ENCODE results near the gene FTO. TPM values are rescaled to one million over a fixed set of nuclear protein-coding genes. Genes with fewer than 3 reads are reported as not detected.

The FTO gene
- polyA plus RNA-seq, 2 of the 4 experiments (the other 2 are of a cell fraction) = 48.7 to 101 TPM

DNA sequence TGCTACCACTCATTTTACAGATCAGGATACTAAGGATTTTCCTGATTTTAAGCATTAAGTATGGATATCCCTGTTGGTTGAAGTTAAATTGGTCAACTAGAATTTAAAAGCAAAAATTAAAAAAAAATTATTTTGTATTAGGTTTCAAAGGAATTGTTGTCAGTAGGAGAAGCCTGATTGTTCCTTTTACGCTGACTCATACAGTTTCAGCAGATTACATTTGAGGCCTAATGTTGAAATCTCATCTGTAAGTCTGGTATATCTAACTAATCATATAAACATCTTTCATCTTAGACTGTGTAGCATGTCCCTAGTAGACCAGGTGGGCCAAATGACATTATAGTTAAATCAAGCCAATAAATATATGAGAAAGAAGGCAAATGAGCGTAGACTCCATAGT is 83.5 kb downstream of the FTO start:
- FAIRE-seq = no peak
- CTCF ChIA-PET = no interaction called here
- Histone ChIP-seq H3K9me3 (no peaks in the 10 kb centered on the region), H3K4me3 (no peak overlapping the region), H3K4me1 (peaks cover 37% of the 10 kb centered on the region), H3K27ac (peak overlapping the region; percentile 25 to 66; a peak in 3 of 6 replicates), H3K4me2 (no peak overlapping the region)
- no peak for ATAC-seq
- POLR2A ChIA-PET = no interaction called here
- 94% methylated on average over 2 of the region's 2 CpGs for WGBS (ENCODE audit: missing lambda C conversion rate)
- TF ChIP-seq, protein P1, sequence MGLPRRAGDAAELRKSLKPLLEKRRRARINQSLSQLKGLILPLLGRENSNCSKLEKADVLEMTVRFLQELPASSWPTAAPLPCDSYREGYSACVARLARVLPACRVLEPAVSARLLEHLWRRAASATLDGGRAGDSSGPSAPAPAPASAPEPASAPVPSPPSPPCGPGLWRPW (IDR thresholded peaks at IDR 0.05) = no peak
- peak; percentile 88 for TF ChIP-seq MAFK (IDR thresholded peaks at IDR 0.05; ENCODE audit: partially characterized antibody)
- DNase-seq (ENCODE audit: low read depth in 1 of 2, low spot score in 1 of 2) = no peak

DNA sequence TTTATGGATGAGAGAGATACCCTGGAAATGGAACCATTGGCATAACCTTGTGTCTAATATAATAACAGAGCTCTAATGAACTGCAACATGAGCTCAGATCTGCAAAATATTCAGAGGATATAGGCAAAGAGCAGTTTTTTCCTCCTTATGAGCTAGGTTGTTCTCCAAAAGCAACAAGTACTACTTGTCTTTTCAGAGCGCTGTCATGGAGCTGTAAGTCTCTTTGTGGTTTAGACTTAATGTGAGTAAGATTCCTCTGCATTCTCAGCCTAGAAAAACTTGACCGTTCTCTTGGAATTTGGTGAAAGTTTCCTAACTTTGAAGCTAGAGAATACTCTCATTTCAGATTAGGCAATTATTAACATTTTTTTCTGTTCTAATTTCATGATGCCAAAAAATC is 85.2 kb downstream of the FTO start:
- Histone ChIP-seq H3K4me3 (no peak overlapping the region), H3K27ac (no peak overlapping the region), H3K4me1 (peaks cover 27% of the 10 kb centered on the region), H3K9me3 (no peaks in the 10 kb centered on the region), H3K4me2 (no peak overlapping the region)
- TF ChIP-seq POLR2AphosphoS2 (conservative IDR thresholded peaks at IDR 0.05; ENCODE audit: low read length) = no peak
- TF ChIP-seq HDAC2 (IDR thresholded peaks at IDR 0.05) = no peak
- no peak for TF ChIP-seq ZSCAN20 (CRISPR knock-in tag; IDR thresholded peaks at IDR 0.05)
- no peak for FAIRE-seq
- no peak for DNase-seq (ENCODE audit: low read depth in 1 of 2, low spot score in 1 of 2)
- ChIA-PET CTCF (interaction anchor here (0.7 to 1.4 kb wide), 2 partner anchors 16 to 28 kb away, joined by 3 to 7 read pairs; no protein-coding TSS in a partner anchor), POLR2A (interaction anchor here (0.9 kb wide), 1 partner anchor 17 kb away, joined by 3 read pairs; no protein-coding TSS in a partner anchor)
- no peak for ATAC-seq
- 97% methylated on average over 2 of the region's 2 CpGs for WGBS (ENCODE audit: missing lambda C conversion rate)

DNA sequence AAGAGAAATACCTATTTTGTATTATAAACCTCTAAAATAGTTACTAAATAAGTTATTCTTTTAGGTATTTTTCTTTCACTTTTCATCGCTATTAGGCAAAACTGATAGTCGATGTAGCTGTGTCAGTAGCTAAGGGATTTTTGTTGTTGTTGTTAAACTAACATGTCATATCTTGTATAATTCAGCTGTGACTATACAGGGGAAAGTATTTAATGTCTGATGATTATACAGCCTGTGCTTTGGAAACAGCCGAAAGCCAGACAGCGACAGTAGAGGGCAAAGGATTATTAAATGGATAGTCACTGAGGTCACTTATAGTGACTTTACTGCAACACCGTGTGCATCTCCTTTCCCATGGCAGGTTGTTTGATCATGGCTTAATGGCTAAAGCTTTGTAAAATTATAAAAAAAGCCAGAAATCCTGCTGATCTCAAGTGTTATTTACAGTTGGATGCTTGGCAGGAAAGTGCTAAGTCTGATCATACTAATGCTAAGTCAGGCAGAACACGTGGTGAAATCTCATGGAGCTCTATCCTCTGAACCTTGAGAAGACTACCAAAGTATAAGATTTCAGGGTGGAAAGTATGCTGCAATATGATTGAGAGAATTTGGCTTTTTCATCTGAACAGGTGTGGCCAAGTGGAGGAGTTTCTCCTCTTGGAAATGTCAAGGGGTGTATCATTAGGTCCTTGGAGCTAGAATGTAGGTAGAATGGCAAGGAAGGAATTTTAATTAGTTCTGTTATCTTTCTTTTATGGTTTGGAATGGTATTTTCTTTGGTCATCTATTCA is 88.4 kb downstream of the FTO start:
- CTCF ChIA-PET = interaction anchor here (1.3 kb wide), 1 partner anchor 16 kb away, joined by 3 read pairs; no protein-coding TSS in a partner anchor
- ATAC-seq (no peak), DNase-seq (ENCODE audit: low read depth in 1 of 2, low spot score in 1 of 2) (no peak), FAIRE-seq (no peak)
- H3K4me1 ChIP-seq = peaks cover 11% of the 10 kb centered on the region; the same call in 2 of the 3 replicates
- H3K4me3 ChIP-seq = no peak overlapping the region
- WGBS (ENCODE audit: missing lambda C conversion rate) = 90% methylated on average over 6 of the region's 6 CpGs
- H3K27ac ChIP-seq = no peak overlapping the region
- TF ChIP-seq ZFP36 (IDR thresholded peaks at IDR 0.05; ENCODE audit: borderline replicate concordance, partially characterized antibody) (no peak), HOXB5 (CRISPR knock-in tag; IDR thresholded peaks at IDR 0.05) (no peak), KDM5A (IDR thresholded peaks at IDR 0.05) (no peak), MYC (IDR thresholded peaks at IDR 0.05; ENCODE audit: borderline replicate concordance, low read length) (no peak), JUNB (IDR thresholded peaks at IDR 0.05) (no peak), RNF2 (IDR thresholded peaks at IDR 0.05; ENCODE audit: borderline replicate concordance, low read depth) (no peak), ZC3H11A (IDR thresholded peaks at IDR 0.05) (no peak), SREBF2 (IDR thresholded peaks at IDR 0.05) (no peak)
- TF ChIP-seq, protein P2, sequence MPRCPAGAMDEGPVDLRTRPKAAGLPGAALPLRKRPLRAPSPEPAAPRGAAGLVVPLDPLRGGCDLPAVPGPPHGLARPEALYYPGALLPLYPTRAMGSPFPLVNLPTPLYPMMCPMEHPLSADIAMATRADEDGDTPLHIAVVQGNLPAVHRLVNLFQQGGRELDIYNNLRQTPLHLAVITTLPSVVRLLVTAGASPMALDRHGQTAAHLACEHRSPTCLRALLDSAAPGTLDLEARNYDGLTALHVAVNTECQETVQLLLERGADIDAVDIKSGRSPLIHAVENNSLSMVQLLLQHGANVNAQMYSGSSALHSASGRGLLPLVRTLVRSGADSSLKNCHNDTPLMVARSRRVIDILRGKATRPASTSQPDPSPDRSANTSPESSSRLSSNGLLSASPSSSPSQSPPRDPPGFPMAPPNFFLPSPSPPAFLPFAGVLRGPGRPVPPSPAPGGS (IDR thresholded peaks at IDR 0.05) = no peak
- TF ChIP-seq, protein P3, sequence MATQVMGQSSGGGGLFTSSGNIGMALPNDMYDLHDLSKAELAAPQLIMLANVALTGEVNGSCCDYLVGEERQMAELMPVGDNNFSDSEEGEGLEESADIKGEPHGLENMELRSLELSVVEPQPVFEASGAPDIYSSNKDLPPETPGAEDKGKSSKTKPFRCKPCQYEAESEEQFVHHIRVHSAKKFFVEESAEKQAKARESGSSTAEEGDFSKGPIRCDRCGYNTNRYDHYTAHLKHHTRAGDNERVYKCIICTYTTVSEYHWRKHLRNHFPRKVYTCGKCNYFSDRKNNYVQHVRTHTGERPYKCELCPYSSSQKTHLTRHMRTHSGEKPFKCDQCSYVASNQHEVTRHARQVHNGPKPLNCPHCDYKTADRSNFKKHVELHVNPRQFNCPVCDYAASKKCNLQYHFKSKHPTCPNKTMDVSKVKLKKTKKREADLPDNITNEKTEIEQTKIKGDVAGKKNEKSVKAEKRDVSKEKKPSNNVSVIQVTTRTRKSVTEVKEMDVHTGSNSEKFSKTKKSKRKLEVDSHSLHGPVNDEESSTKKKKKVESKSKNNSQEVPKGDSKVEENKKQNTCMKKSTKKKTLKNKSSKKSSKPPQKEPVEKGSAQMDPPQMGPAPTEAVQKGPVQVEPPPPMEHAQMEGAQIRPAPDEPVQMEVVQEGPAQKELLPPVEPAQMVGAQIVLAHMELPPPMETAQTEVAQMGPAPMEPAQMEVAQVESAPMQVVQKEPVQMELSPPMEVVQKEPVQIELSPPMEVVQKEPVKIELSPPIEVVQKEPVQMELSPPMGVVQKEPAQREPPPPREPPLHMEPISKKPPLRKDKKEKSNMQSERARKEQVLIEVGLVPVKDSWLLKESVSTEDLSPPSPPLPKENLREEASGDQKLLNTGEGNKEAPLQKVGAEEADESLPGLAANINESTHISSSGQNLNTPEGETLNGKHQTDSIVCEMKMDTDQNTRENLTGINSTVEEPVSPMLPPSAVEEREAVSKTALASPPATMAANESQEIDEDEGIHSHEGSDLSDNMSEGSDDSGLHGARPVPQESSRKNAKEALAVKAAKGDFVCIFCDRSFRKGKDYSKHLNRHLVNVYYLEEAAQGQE (IDR thresholded peaks at IDR 0.05) = no peak
- no peaks in the 10 kb centered on the region for H3K9me3 ChIP-seq
- no peak overlapping the region for H3K4me2 ChIP-seq
- POLR2A ChIA-PET = no interaction called here

Data from A549 (cell line).